Heart left ventricle (tissue), 16 donors: ENCODE data around the gene CCSER2. TPM values are rescaled to one million over a fixed set of nuclear protein-coding genes. Genes with fewer than 3 reads are reported as not detected.
"Not testable (repeated sequence)": the region's sequence is repeated elsewhere in the genome, so short reads cannot be mapped to it uniquely, and the experiment has no call there.

Experiments used
- ATAC-seq, 4 donors: fragments of 200-7000 bp; cut with Tn5 transposase; one replicate each; pipeline ENCODE4 v1.9.1; 2020 to 2022; ENCODE audit warnings: moderate library complexity in 4 of 4, mild to moderate bottlenecking in 3 of 4, moderate number of reproducible peaks in 1 of 4
- DNase-seq, 5 donors: peaks; one replicate each; pipeline ENCODE4 v3.0.0-alpha.2; 2020
- H3K27ac ChIP-seq, 12 donors: fragments of 200-600 bp; sonication (generic) in 4 of 12; one replicate each; pipeline versions ENCODE4 v1.5.0 to v1.8.0; 2016 to 2022; ENCODE audit warnings: mild to moderate bottlenecking in 2 of 12
- H3K27me3 ChIP-seq, 9 donors: fragments of 200-600 bp; sonication (generic) in 2 of 9; one replicate each; pipeline versions ENCODE4 v1.5.1 to v1.8.0; 2016 to 2022; ENCODE audit warnings: mild to moderate bottlenecking in 3 of 9
- H3K36me3 ChIP-seq, 9 donors: fragments of 200-600 bp; sonication (generic) in 2 of 9; one replicate each; pipeline versions ENCODE4 v1.5.0 to v1.8.0; 2018 to 2022; ENCODE audit warnings: mild to moderate bottlenecking in 2 of 9
- H3K4me1 ChIP-seq, 12 donors: fragments of 200-600 bp; sonication (generic) in 4 of 12; one replicate each; pipeline versions ENCODE4 v1.5.0 to v1.8.0; 2016 to 2022; ENCODE audit warnings: mild to moderate bottlenecking in 3 of 12
- H3K4me3 ChIP-seq, 12 donors: fragments of 200-600 bp; sonication (generic) in 4 of 12; one replicate each; pipeline versions ENCODE4 v1.5.0 to v1.8.0; 2017 to 2022; ENCODE audit warnings: mild to moderate bottlenecking in 9 of 12, moderate library complexity in 4 of 12
- H3K9me3 ChIP-seq, 12 donors: fragments of 200-600 bp; sonication (generic) in 4 of 12; one replicate each; pipeline versions ENCODE4 v1.5.0 to v1.8.0; 2016 to 2022; ENCODE audit warnings: mild to moderate bottlenecking in 1 of 12
- POLR2A ChIP-seq, 2 donors: fragments of 450-650 bp; IDR thresholded peaks; one replicate each; pipeline ENCODE4 v1.6.1; 2017; ENCODE audit warnings: antibody characterized with exemption in 2 of 2, mild to moderate bottlenecking in 2 of 2, moderate library complexity in 2 of 2
- WGBS, 4 donors: extraction: QIAGEN DNeasy Blood & Tissue Kit in 2 of 4; methylation state at CpG; one replicate each; pipeline versions ENCODE4 v1.1.5 to v1.1.7; 2013 to 2018; 5-methylcytosine and 5-hydroxymethylcytosine counted together
- intact Hi-C, 10 donors: fragments of 100-400 bp; cut with DNase I; formaldehyde crosslinking; loops; one replicate each; pipeline versions ENCODE4 v1.11.1 to v1.14.2; 2022
- polyA plus RNA-seq, 2 donors: library from polyadenylated mRNA; stranded (reverse); fragments of 200-250 nt; gene quantifications; one replicate each; pipeline ENCODE4 v1.2.3, GENCODE V29; 2013
- total RNA-seq, 9 donors: library from RNA; depleted of rRNA in 2 of 9; stranded (reverse); fragments of >200 nt in 2 of 9; fragmentation: NEBNext Ultra II Directional in 3 of 9; extraction: Animal tissue kit (Norgen Biotek cat#: 25700) in 3 of 9; gene quantifications; one replicate each; pipeline versions ENCODE4 v1.1.0 to v1.2.4, GENCODE V29; 2016 to 2023
- TF ChIP-seq, protein P1 (sequence below), 12 donors: fragments of 200-600 bp; sonication (generic) in 4 of 12; IDR thresholded peaks; one replicate each; pipeline versions ENCODE4 v1.5.0 to v1.8.0; 2018 to 2022; ENCODE audit warnings: antibody characterized with exemption in 12 of 12, mild to moderate bottlenecking in 5 of 12
- donor health status: ischemic (EF 13 %, LVEDD 7.1; RV severe dilation, severe dysfunction).
- donor health status: healthy with polysubstance abuse.
- donor health status: DM: no; HTN: yes; CAD: no.
- donor health status: DM: no; HTN: no; CAD: no.
- donor health status: ischemic (EF 25% LVEDD 6.9; RV normal size, moderate dysfunction).
- donor health status: ischemic (EF 25% LVEDD 5.7; RV mildly dilated, moderate dysfunction).
- donor health status: healthy.
- donor health status: DM: yes; HTN: yes; CAD: no.
- donor health status: ischemic (EF 35%, LVEDD 5.7; RV mildly dilated, moderate dysfunction).
- donor health status: nonischemic (EF 11% LVEDD 7.7; RV severe dilation, severe dysfunction).
- donor health status: DM: yes; HTN: yes; CAD: no.
- donor health status: PGD.
- donor health status: ischemic (EF 29% LVEDD 5.4; RV normal size, mild dysfunction).
- donor health status: nonischemic (EF 23%, LVEDD 6.1; RV moderate dilation, normal function).

CCSER2 gene
- total and polyA plus RNA-seq, 11 donors: 32.4 to 244 (median 159) TPM

DNA sequence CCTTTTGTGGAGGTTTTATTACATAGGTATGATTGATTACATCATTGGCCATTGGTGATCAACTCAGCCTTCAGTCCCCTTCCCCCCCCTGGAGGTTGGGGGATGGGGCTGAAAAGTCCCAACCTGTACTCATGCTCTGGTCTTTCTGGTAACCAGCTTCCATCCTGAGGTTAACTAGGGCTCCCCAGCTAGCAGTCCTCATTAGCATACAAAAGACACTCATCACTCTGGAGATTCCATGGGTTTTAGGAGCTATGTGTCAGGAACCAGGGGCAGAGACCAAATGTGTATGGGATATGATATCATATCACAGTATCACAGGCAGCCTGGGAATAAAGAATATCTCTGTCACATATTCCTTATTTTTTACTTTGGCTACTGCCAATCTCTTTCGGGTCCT is 13.6 kb downstream of the CCSER2 start:
- Histone ChIP-seq H3K27me3 (no peaks in the 10 kb centered on the region), H3K4me3 (no peak overlapping the region), H3K4me1 (peaks cover 0 to 65% (median 32%) of the 10 kb centered on the region in 12 donors), H3K9me3 (no peaks in the 10 kb centered on the region), H3K36me3 (no peaks in the 10 kb centered on the region), H3K27ac (no peak overlapping the region)
- no peak for ATAC-seq
- intact Hi-C loops: no loop called here
- TF ChIP-seq, protein P1, sequence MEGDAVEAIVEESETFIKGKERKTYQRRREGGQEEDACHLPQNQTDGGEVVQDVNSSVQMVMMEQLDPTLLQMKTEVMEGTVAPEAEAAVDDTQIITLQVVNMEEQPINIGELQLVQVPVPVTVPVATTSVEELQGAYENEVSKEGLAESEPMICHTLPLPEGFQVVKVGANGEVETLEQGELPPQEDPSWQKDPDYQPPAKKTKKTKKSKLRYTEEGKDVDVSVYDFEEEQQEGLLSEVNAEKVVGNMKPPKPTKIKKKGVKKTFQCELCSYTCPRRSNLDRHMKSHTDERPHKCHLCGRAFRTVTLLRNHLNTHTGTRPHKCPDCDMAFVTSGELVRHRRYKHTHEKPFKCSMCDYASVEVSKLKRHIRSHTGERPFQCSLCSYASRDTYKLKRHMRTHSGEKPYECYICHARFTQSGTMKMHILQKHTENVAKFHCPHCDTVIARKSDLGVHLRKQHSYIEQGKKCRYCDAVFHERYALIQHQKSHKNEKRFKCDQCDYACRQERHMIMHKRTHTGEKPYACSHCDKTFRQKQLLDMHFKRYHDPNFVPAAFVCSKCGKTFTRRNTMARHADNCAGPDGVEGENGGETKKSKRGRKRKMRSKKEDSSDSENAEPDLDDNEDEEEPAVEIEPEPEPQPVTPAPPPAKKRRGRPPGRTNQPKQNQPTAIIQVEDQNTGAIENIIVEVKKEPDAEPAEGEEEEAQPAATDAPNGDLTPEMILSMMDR (IDR thresholded peaks at IDR 0.05): no peak
- TF ChIP-seq POLR2A (IDR thresholded peaks at IDR 0.05): no peak
- 22 to 46% (median 33%) methylated on average over 1 of the region's 1 CpG for WGBS, 4 donors
- no peak for DNase-seq

DNA sequence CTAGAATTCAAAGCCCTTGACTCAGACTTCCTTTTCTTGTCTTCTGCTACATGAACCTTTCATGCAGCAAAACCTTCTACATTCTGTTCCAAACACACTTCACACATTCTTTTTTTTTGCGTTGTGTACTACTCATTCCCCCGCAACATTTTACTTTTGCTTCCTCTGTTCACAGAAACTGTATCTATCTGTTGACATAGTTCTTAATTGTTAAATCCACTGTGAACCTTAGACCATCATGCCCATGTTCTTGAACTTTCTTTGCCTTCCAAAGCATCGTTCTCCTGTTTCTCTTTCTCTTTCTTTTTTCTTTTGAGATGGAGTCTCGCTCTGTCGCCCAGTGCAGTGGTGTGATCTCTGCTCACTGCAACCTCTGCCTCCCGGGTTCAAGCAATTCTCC is 14.2 kb downstream of the CCSER2 start:
- DNase-seq: no peak
- ATAC-seq: no peak
- Histone ChIP-seq H3K36me3 (no peaks in the 10 kb centered on the region), H3K27ac (no peak overlapping the region), H3K4me1 (peaks cover 0 to 59% (median 29%) of the 10 kb centered on the region in 12 donors), H3K9me3 (no peaks in the 10 kb centered on the region), H3K4me3 (no peak overlapping the region), H3K27me3 (no peaks in the 10 kb centered on the region)
- intact Hi-C loops: no loop called here
- no peak for TF ChIP-seq POLR2A (IDR thresholded peaks at IDR 0.05)
- TF ChIP-seq, protein P1 (IDR thresholded peaks at IDR 0.05): no peak
- WGBS, 4 donors: 92 to 95% (median 95%) methylated on average over 6 of the region's 6 CpGs

GRCh38 chr10:84343831-84344230 is 15.4 kb downstream of the CCSER2 start:
- H3K4me3 ChIP-seq: no peak overlapping the region
- intact Hi-C loops: no loop called here
- no peaks in the 10 kb centered on the region for H3K9me3 ChIP-seq
- no peak for ATAC-seq
- WGBS, 4 donors: 83 to 88% (median 86%) methylated on average over 1 of the region's 1 CpG
- H3K36me3 ChIP-seq: no peaks in the 10 kb centered on the region
- no peak for DNase-seq
- TF ChIP-seq, protein P1 (IDR thresholded peaks at IDR 0.05): no peak
- TF ChIP-seq POLR2A (IDR thresholded peaks at IDR 0.05): no peak
- H3K27me3 ChIP-seq: no peaks in the 10 kb centered on the region
- peaks cover 0 to 46% (median 31%) of the 10 kb centered on the region in 12 donors for H3K4me1 ChIP-seq
- H3K27ac ChIP-seq: no peak overlapping the region

GRCh38 chr10:84344526-84344925 is 16.1 kb downstream of the CCSER2 start:
- peaks cover 0 to 50% (median 38%) of the 10 kb centered on the region in 12 donors for H3K4me1 ChIP-seq
- WGBS, 4 donors: 64 to 72% (median 70%) methylated on average over 4 of the region's 4 CpGs

GRCh38 chr10:84347575-84348002 is 19.2 kb downstream of the CCSER2 start:
- H3K27ac ChIP-seq, DNase-seq, H3K9me3 ChIP-seq, ATAC-seq, intact Hi-C loops, H3K27me3 ChIP-seq, H3K4me3 ChIP-seq, H3K36me3 ChIP-seq: not testable (repeated sequence)
- peaks cover 0 to 60% (median 44%) of the 10 kb centered on the region in 12 donors for H3K4me1 ChIP-seq
- WGBS, 4 donors: 95 to 98% (median 98%) methylated on average over 22 to 31 of the region's 31 CpGs

More at GRCh38 chr10:84344526-84344925, 16.1 kb downstream of the CCSER2 start:
- H3K9me3 ChIP-seq: no peaks in the 10 kb centered on the region
- H3K4me3 ChIP-seq: no peak overlapping the region
- DNase-seq (no peak), ATAC-seq (no peak)
- H3K27ac ChIP-seq: no peak overlapping the region
- H3K27me3 ChIP-seq: no peaks in the 10 kb centered on the region
- no peaks in the 10 kb centered on the region for H3K36me3 ChIP-seq
- TF ChIP-seq, protein P1 (IDR thresholded peaks at IDR 0.05): no peak
- TF ChIP-seq POLR2A (IDR thresholded peaks at IDR 0.05): no peak
- intact Hi-C loops: no loop called here
